H1 (cell line): ENCODE measurements around the gene TBC1D16. TPM values are rescaled to one million over a fixed set of nuclear protein-coding genes. Genes with fewer than 3 reads are reported as not detected.

ENCODE experiments used
- CTCF ChIA-PET: fragments of 300-600 bp; sonication (Branson Sonifier 250); formaldehyde crosslinking; loops from one replicate; lab custom pipeline; 2021; ENCODE audit not compliant: partially characterized antibody; lab: Charles Lee
- POLR2A ChIA-PET: fragments of 300-600 bp; sonication (Branson Sonifier 250); formaldehyde crosslinking; loops from one replicate; lab custom pipeline; 2021; ENCODE audit warnings: inconsistent platforms; ENCODE audit not compliant: partially characterized antibody; lab: Charles Lee
- DNase-seq, 2 experiments: peaks; one replicate each; pipeline versions ENCODE4 v3.0.0 to v3.0.0-alpha.2; 2010 to 2022; ENCODE audit warnings: low spot score in 2 of 2, low read depth in 1 of 2, mixed read lengths in 1 of 2
- FAIRE-seq: peaks from 2 replicates; lab custom pipeline; 2011; peaks lifted over from hg19 to GRCh38; lab: Jason Lieb, UNC
- H2AFZ ChIP-seq: 2 replicates; pipeline ENCODE4 v1.8.1; 2012; ENCODE audit warnings: low read length, inconsistent platforms
- H2AK5ac ChIP-seq: 2 replicates; pipeline ENCODE4 v1.6.1; 2013; ENCODE audit warnings: low read depth, low read length
- H2BK120ac ChIP-seq: replicated peaks from 2 replicates; pipeline ENCODE3; 2013; ENCODE audit warnings: low read depth, low read length, inconsistent platforms
- H2BK12ac ChIP-seq: 2 replicates; pipeline ENCODE4 v1.6.1; 2013; ENCODE audit warnings: low read depth, low read length
- H2BK15ac ChIP-seq: 2 replicates; pipeline ENCODE4 v1.6.1; 2013; ENCODE audit warnings: low read length
- H2BK20ac ChIP-seq: 2 replicates; pipeline ENCODE4 v1.6.1; 2013; ENCODE audit warnings: low read length
- H2BK5ac ChIP-seq: 2 replicates; pipeline ENCODE4 v1.6.1; 2013; ENCODE audit warnings: low read depth, low read length
- H3K14ac ChIP-seq: 2 replicates; pipeline ENCODE4 v1.6.1; 2013; ENCODE audit warnings: inconsistent platforms; ENCODE audit not compliant: insufficient read length
- H3K18ac ChIP-seq: 2 replicates; pipeline ENCODE4 v1.6.1; 2013; ENCODE audit warnings: low read length; ENCODE audit errors: extremely low read depth
- H3K23ac ChIP-seq: 2 replicates; pipeline ENCODE4 v1.6.1; 2013; ENCODE audit warnings: inconsistent platforms; ENCODE audit not compliant: insufficient read length
- H3K23me2 ChIP-seq: 2 replicates; pipeline ENCODE4 v1.6.1; 2013; ENCODE audit warnings: low read depth, low read length
- H3K27ac ChIP-seq: 2 replicates; pipeline ENCODE4 v1.6.1; 2011; ENCODE audit warnings: low read depth, low read length, inconsistent platforms
- H3K27me3 ChIP-seq, 4 experiments: replicated peaks in 1 of 4; 1 replicate in 1 of 4; 2 replicates in 3 of 4; pipeline versions ENCODE4 v1.6.1 to v1.8.1; 2011 to 2013; ENCODE audit warnings: low read length in 3 of 4, mild to moderate bottlenecking in 3 of 4, inconsistent platforms in 2 of 4, mixed read lengths in 2 of 4, moderate library complexity in 1 of 4; ENCODE audit not compliant: control insufficient read depth in 3 of 4, insufficient read depth in 3 of 4; ENCODE audit errors: extremely low read depth in 1 of 4
- H3K36me3 ChIP-seq, 4 experiments: 2 replicates each; pipeline versions ENCODE4 v1.6.1 to v1.8.1; 2011 to 2013; ENCODE audit warnings: mild to moderate bottlenecking in 4 of 4, low read length in 3 of 4, moderate library complexity in 2 of 4, control low read depth in 1 of 4, inconsistent platforms in 1 of 4; ENCODE audit not compliant: insufficient read depth in 4 of 4, control insufficient read depth in 2 of 4
- H3K4ac ChIP-seq: replicated peaks from 2 replicates; pipeline ENCODE3; 2013; ENCODE audit warnings: low read length, low read depth, mixed read lengths, inconsistent platforms; ENCODE audit not compliant: insufficient read length
- H3K4me1 ChIP-seq, 4 experiments: replicated peaks in 1 of 4; 1 replicate in 1 of 4; 2 replicates in 3 of 4; pipeline versions ENCODE4 v1.6.1 to v1.8.1; 2011 to 2013; ENCODE audit warnings: low read length in 3 of 4, inconsistent platforms in 2 of 4, mixed read lengths in 1 of 4; ENCODE audit not compliant: insufficient read depth in 4 of 4, control insufficient read depth in 3 of 4
- H3K4me2 ChIP-seq, 2 experiments: 2 replicates each; pipeline versions ENCODE4 v1.6.1 to v1.8.1; 2011 to 2013; ENCODE audit warnings: low read depth in 2 of 2, low read length in 2 of 2, control low read depth in 1 of 2, inconsistent platforms in 1 of 2, mild to moderate bottlenecking in 1 of 2; ENCODE audit not compliant: insufficient read depth in 1 of 2
- H3K4me3 ChIP-seq, 4 experiments: fragments of 200-600, 300-600 bp in 1 of 4; sonication (generic), shearing (Covaris generic), sonication (Bioruptor Twin) in 1 of 4; 2 replicates each; pipeline versions ENCODE4 v1.5.1 to v1.8.1; 2011 to 2016; ENCODE audit warnings: low read length in 4 of 4, low read depth in 3 of 4, control low read depth in 2 of 4, inconsistent platforms in 2 of 4, mild to moderate bottlenecking in 2 of 4, mixed read lengths in 1 of 4, moderate library complexity in 1 of 4; ENCODE audit not compliant: insufficient read depth in 2 of 4; ENCODE audit errors: extremely low read depth in 1 of 4
- H3K56ac ChIP-seq: replicated peaks from 2 replicates; pipeline ENCODE3; 2013; ENCODE audit warnings: low read depth, mild to moderate bottlenecking, mixed read lengths, low read length, inconsistent platforms; ENCODE audit not compliant: insufficient read length
- H3K79me1 ChIP-seq: 2 replicates; pipeline ENCODE4 v1.6.1; 2013; ENCODE audit warnings: low read depth, low read length, control low read depth
- H3K79me2 ChIP-seq, 2 experiments: 2 replicates each; pipeline versions ENCODE4 v1.6.1 to v1.8.1; 2012 to 2013; ENCODE audit warnings: low read length in 2 of 2, mild to moderate bottlenecking in 2 of 2, inconsistent platforms in 1 of 2; ENCODE audit not compliant: insufficient read depth in 2 of 2, control insufficient read depth in 1 of 2
- H3K9ac ChIP-seq, 4 experiments: replicated peaks in 1 of 4; 1 replicate in 1 of 4; 2 replicates in 3 of 4; pipeline versions ENCODE4 v1.6.1 to v1.8.1; 2011 to 2013; ENCODE audit warnings: low read depth in 3 of 4, low read length in 3 of 4, control low read depth in 2 of 4, mild to moderate bottlenecking in 2 of 4, moderate library complexity in 2 of 4, inconsistent platforms in 1 of 4; ENCODE audit errors: extremely low read depth in 1 of 4
- H3K9me3 ChIP-seq, 2 experiments: 2 replicates each; pipeline versions ENCODE4 v1.6.1 to v1.8.1; 2012 to 2013; ENCODE audit warnings: mild to moderate bottlenecking in 2 of 2, moderate library complexity in 2 of 2, control low read depth in 1 of 2, inconsistent platforms in 1 of 2, low read depth in 1 of 2, low read length in 1 of 2, mixed read lengths in 1 of 2; ENCODE audit not compliant: insufficient read depth in 2 of 2
- H4K20me1 ChIP-seq, 2 experiments: replicated peaks in 1 of 2; 2 replicates each; pipeline versions ENCODE3 to v1.8.1; 2011 to 2013; ENCODE audit warnings: inconsistent platforms in 2 of 2, low read length in 2 of 2, mild to moderate bottlenecking in 1 of 2; ENCODE audit not compliant: insufficient read depth in 2 of 2, control insufficient read depth in 1 of 2
- H4K5ac ChIP-seq: 2 replicates; pipeline ENCODE4 v1.6.1; 2013; ENCODE audit warnings: low read length, low read depth, mixed read lengths, inconsistent platforms; ENCODE audit not compliant: insufficient read length
- H4K8ac ChIP-seq: 2 replicates; pipeline ENCODE4 v1.8.0; 2013; ENCODE audit warnings: mild to moderate bottlenecking, moderate library complexity, low read length, inconsistent platforms; ENCODE audit not compliant: insufficient read depth; ENCODE audit errors: extremely low read depth
- H4K91ac ChIP-seq: replicated peaks from 2 replicates; pipeline ENCODE3; 2013; ENCODE audit warnings: low read length, mixed read lengths, inconsistent platforms; ENCODE audit not compliant: insufficient read length
- ATF2 ChIP-seq: IDR thresholded peaks from 2 replicates; pipeline ENCODE4 v1.6.1; 2012; ENCODE audit warnings: low read length, inconsistent platforms
- ATF3 ChIP-seq: IDR thresholded peaks from 2 replicates; pipeline ENCODE4 v1.6.1; 2011; ENCODE audit warnings: low read depth, mild to moderate bottlenecking, low read length; ENCODE audit not compliant: insufficient read depth
- CHD2 ChIP-seq: IDR thresholded peaks from 2 replicates; pipeline ENCODE4 v1.6.1; 2012; ENCODE audit warnings: low read length, improper control_type of control experiment
- EP300 ChIP-seq, 2 experiments: IDR thresholded peaks; 1 replicate in 1 of 2; 2 replicates in 1 of 2; pipeline ENCODE4 v1.6.1; 2011 to 2012; ENCODE audit warnings: low read depth in 2 of 2, low read length in 2 of 2, mild to moderate bottlenecking in 2 of 2, borderline replicate concordance in 1 of 2, inconsistent platforms in 1 of 2, moderate library complexity in 1 of 2
- HDAC2 ChIP-seq, 2 experiments: fragments of 300-600 bp in 1 of 2; sonication (generic) in 1 of 2; IDR thresholded peaks; 2 replicates each; pipeline ENCODE4 v1.6.1; 2011 to 2012; ENCODE audit warnings: low read depth in 2 of 2, low read length in 2 of 2, mild to moderate bottlenecking in 2 of 2, moderate library complexity in 2 of 2, borderline replicate concordance in 1 of 2, inconsistent platforms in 1 of 2
- MAX ChIP-seq: IDR thresholded peaks from 2 replicates; pipeline ENCODE4 v1.6.1; 2012; ENCODE audit warnings: inconsistent platforms
- SUZ12 ChIP-seq: fragments of 200-600 bp; sonication (generic); IDR thresholded peaks from 2 replicates; pipeline ENCODE4 v1.6.1; 2012; ENCODE audit warnings: mild to moderate bottlenecking, inconsistent platforms, low read length, moderate library complexity, mixed read lengths
- ZNF274 ChIP-seq: IDR thresholded peaks from 2 replicates; pipeline ENCODE4 v1.7.0; 2012; ENCODE audit warnings: low read length, borderline replicate concordance; ENCODE audit errors: extremely low read depth
- WGBS, 2 experiments: shearing (Covaris generic) in 1 of 2; methylation state at CpG; one replicate each; pipeline versions ENCODE4 v1.1.6 to v1.1.7; 2013 to 2015; ENCODE audit warnings: low lambda C conversion rate in 2 of 2, mixed read lengths in 2 of 2, inconsistent platforms in 1 of 2, low coverage in 1 of 2, missing lambda C conversion rate in 1 of 2; ENCODE audit not compliant: insufficient replicate concordance in 2 of 2, insufficient coverage in 1 of 2, insufficient read length in 1 of 2; ENCODE audit errors: extremely low coverage in 1 of 2, missing lambda C conversion rate in 1 of 2; 5-methylcytosine and 5-hydroxymethylcytosine counted together
- polyA plus RNA-seq, 7 experiments: library from polyadenylated mRNA; depleted of rRNA in 3 of 7; stranded (reverse) in 5 of 7; unstranded in 2 of 7; fragments of >200 nt in 5 of 7; fragments of 200-250 nt in 2 of 7; gene quantifications; 1 replicate in 5 of 7; 2 replicates in 1 of 7; 4 replicates in 1 of 7; pipeline versions ENCODE4 v1.2.1 to v1.2.3, GENCODE V29; 2011 to 2013; ENCODE audit warnings: missing spikeins in 2 of 7, mixed read lengths in 2 of 7
- total RNA-seq: library from RNA; stranded (reverse); fragmentation: NEBNext Ultra II Directional; extraction: Animal tissue kit (Norgen Biotek cat#: 25700); gene quantifications from 2 replicates; pipeline ENCODE4 v1.2.1, GENCODE V29; 2021
- TF ChIP-seq, protein P1 (sequence below): IDR thresholded peaks from 2 replicates; pipeline ENCODE4 v1.6.1; 2011; ENCODE audit warnings: low read length, improper control_type of control experiment

Gene TBC1D16
- total and polyA plus RNA-seq, 2 of the 8 experiments (the other 6 are each of a cell fraction or from before 2014, with no cell fraction given): 21.1 to 109 TPM

DNA sequence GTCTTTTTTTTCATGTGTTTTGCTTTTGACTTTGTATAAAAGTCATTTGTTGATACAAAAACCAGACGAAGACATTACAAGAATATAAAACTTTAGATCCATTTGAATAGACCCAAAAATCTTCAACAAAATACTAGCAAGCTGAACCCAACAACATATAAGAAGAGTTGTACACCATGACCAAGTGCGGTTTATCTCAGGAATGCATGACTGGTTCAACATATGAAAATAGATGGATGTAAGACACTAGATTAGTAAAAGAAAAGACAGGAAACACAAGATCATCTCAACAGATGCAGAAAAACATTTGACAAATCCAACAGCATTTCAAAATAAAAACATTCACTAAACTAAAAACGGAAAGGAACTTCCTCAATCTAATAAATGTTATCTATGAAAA is 69.0 kb downstream of the TBC1D16 start:
- CTCF ChIA-PET: interaction anchor here (1.4 to 1.7 kb wide), 2 partner anchors 42 to 43 kb away, joined by 3 to 5 read pairs; no protein-coding TSS in a partner anchor
- no peak overlapping the region for H3K27ac ChIP-seq
- TF ChIP-seq HDAC2 (IDR thresholded peaks at IDR 0.05; ENCODE audit: borderline replicate concordance in 1 of 2, low read depth in 2 of 2, low read length in 2 of 2) (no peak), CHD2 (no peak), MAX (no peak), ATF3 (no peak), SUZ12 (no peak), ZNF274 (no peak), EP300 (IDR thresholded peaks at IDR 0.05; ENCODE audit: borderline replicate concordance in 1 of 2, low read depth in 2 of 2, low read length in 2 of 2) (no peak), ATF2 (no peak)
- TF ChIP-seq, protein P1, sequence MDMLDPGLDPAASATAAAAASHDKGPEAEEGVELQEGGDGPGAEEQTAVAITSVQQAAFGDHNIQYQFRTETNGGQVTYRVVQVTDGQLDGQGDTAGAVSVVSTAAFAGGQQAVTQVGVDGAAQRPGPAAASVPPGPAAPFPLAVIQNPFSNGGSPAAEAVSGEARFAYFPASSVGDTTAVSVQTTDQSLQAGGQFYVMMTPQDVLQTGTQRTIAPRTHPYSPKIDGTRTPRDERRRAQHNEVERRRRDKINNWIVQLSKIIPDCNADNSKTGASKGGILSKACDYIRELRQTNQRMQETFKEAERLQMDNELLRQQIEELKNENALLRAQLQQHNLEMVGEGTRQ: no peak

More for the DNA sequence above, 69.0 kb downstream of the TBC1D16 start:
- Histone ChIP-seq H3K18ac (no peak overlapping the region), H4K91ac (no peak overlapping the region), H3K23ac (no peak overlapping the region), H3K9ac (no peak overlapping the region), H2BK15ac (no peak overlapping the region), H3K9me3 (peaks cover 0 to 2% of the 10 kb centered on the region in 2 experiments; a peak in 2 of 4 replicates), H3K79me2 (peaks cover 0 to 15% of the 10 kb centered on the region in 2 experiments; a peak in 2 of 4 replicates), H3K23me2 (no peaks in the 10 kb centered on the region), H3K4me1 (peaks cover 0 to 3% (median 1%) of the 10 kb centered on the region in 4 experiments; a peak in 3 of 7 replicates), H3K14ac (no peak overlapping the region), H3K4me3 (no peak overlapping the region), H4K20me1 (no peaks in the 10 kb centered on the region), H3K36me3 (no peaks in the 10 kb centered on the region; a peak in 1 of 8 replicates), H3K27me3 (no peaks in the 10 kb centered on the region), H3K4me2 (no peak overlapping the region), H3K79me1 (peaks cover 5% of the 10 kb centered on the region; the same call in 1 of the 2 replicates), H2BK20ac (no peak overlapping the region), H4K8ac (no peak overlapping the region), H2BK5ac (no peak overlapping the region), H3K4ac (no peak overlapping the region), H4K5ac (no peak overlapping the region), H2AFZ (no peak overlapping the region), H2BK120ac (no peak overlapping the region), H2BK12ac (no peak overlapping the region), H3K56ac (no peak overlapping the region), H2AK5ac (no peak overlapping the region)
- POLR2A ChIA-PET: interaction anchor here (3.6 kb wide), 1 partner anchor 16 kb away, joined by 25 read pairs; no protein-coding TSS in a partner anchor
- FAIRE-seq: no peak
- 84% methylated on average over 3 of the region's 3 CpGs; no CpG with 5 or more reads in 1 of the 2 experiments for WGBS, 2 experiments
- no peak for DNase-seq
